Cardiac fibroblast (primary cell): ENCODE data around the gene SDR42E1.

Experiments used
- DNase-seq, 2 donors: peaks; one replicate each; pipeline versions ENCODE4 v3.0.0 to v3.0.0-alpha.2; 2010; ENCODE audit warnings: low read depth in 2 of 2
- H3K4me3 ChIP-seq, 2 donors: replicated peaks in 1 of 2; 1 replicate in 1 of 2; 2 replicates in 1 of 2; pipeline ENCODE4 v1.5.1; 2011; ENCODE audit warnings: low read depth in 2 of 2, low read length in 2 of 2, mild to moderate bottlenecking in 2 of 2, moderate library complexity in 1 of 2
- CTCF ChIP-seq: IDR thresholded peaks from one replicate; pipeline ENCODE4 v1.5.1; 2011; ENCODE audit warnings: low read depth, mild to moderate bottlenecking, low read length, inconsistent platforms

SDR42E1 gene

GRCh38 chr16:81956213-81956948 is 54.9 kb downstream of the SDR42E1 start:
- no peak overlapping the region for H3K4me3 ChIP-seq
- TF ChIP-seq CTCF, result no peak
- peak in 1 of 2 donors; percentile 24 for DNase-seq

- no peak overlapping the region for H3K4me3 ChIP-seq
- no peak for DNase-seq
- TF ChIP-seq CTCF, result no peak
Measured at GRCh38 chr16:81951564-81951963, 59.7 kb downstream of the SDR42E1 start.

GRCh38 chr16:81946206-81946605 is 65.1 kb downstream of the SDR42E1 start:
- TF ChIP-seq CTCF, result no peak
- DNase-seq, result peak in 1 of 2 donors; percentile 51
- no peak overlapping the region for H3K4me3 ChIP-seq

DNA sequence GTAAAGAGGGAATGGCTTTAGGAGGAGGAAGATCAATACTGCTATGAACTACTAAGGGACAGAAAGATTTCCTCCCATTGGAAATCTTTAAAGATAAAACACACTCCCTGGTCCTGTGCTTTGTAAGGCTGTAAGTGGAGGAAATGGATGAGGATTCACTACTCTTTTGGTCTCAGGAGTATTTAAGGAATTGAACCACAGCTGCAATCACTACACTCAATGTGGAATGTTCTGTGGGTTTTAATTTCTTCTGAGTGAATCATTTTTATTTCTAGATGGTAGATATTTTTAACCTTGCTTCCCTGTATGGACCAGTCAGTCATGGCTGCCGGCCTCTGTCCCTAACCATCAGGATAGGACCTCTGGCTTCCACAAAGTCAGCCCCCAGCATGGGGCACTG is 65.6 kb downstream of the SDR42E1 start:
- DNase-seq, result peak in 1 of 2 donors; percentile 56
- no peak for TF ChIP-seq CTCF
- H3K4me3 ChIP-seq, result no peak overlapping the region

GRCh38 chr16:81942007-81942601 is 69.2 kb downstream of the SDR42E1 start:
- TF ChIP-seq CTCF, result no peak
- H3K4me3 ChIP-seq, result no peak overlapping the region

GRCh38 chr16:81940781-81941560 is 70.3 kb downstream of the SDR42E1 start:
- TF ChIP-seq CTCF, result peak; percentile 43
- no peak overlapping the region for H3K4me3 ChIP-seq
- DNase-seq, result peak; percentile 74 to 77

More at GRCh38 chr16:81942007-81942601, 69.2 kb downstream of the SDR42E1 start:
- no peak for DNase-seq
